ENCODE data around the gene ITPR1.

GRCh38 chr3:4838621-4839022 lies 345.5 kb downstream of the ITPR1 start:
- no peak for TF ChIP-seq CTCF (IDR thresholded peaks at IDR 0.05)
- no peak for TF ChIP-seq POLR2A (IDR thresholded peaks at IDR 0.05)

All from gastroesophageal sphincter (tissue), 3 donors.